ENCODE data around the gene ZNF143. TPM values are rescaled to one million over a fixed set of nuclear protein-coding genes. Genes with fewer than 3 reads are reported as not detected.
A peak's percentile ranks its signal among the peaks of the same experiment; 100 is the strongest.
"Not testable (repeated sequence)": the region's sequence is repeated elsewhere in the genome, so short reads cannot be mapped to it uniquely, and the experiment has no call there.

The ZNF143 gene
- total RNA-seq, 1 donor from 2014 or later, result 18.3 TPM

DNA sequence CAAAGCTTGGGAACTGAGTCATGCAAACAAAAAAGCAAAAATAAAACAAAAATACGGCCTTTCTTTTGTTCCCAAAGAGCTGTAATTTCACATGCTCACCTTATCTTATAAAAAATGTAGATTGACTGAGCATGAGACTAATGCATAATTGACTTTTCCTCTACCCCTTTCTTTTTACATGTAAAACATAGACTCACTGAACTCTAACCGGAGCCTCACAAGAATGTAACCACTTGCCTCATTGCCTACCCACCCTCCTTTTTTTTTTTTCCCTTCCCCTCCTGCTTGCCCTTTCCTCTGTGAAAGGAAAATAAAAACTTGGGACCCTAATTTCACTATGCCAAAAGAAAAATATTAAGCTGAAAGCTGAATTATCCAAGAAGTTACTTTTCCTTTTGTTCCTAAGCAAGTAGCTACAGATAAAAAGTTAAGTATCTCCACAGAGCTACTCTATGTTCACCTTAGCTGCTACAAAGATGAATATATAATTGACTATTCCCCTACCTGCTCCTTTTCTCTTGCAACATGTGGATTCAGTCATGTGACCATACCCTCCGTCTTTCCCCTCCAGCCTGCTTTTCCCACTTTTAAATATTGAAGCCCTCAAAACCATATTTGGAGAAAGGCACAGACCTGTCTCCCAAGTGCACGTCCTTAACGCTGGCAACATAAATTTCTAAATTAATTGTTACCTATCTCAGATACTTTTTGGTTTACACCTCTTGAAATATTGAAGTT lies 73.1 kb downstream of the ZNF143 start:
- DNase-seq (ENCODE audit: extremely low read depth, low read depth, low spot score), result no peak

DNA sequence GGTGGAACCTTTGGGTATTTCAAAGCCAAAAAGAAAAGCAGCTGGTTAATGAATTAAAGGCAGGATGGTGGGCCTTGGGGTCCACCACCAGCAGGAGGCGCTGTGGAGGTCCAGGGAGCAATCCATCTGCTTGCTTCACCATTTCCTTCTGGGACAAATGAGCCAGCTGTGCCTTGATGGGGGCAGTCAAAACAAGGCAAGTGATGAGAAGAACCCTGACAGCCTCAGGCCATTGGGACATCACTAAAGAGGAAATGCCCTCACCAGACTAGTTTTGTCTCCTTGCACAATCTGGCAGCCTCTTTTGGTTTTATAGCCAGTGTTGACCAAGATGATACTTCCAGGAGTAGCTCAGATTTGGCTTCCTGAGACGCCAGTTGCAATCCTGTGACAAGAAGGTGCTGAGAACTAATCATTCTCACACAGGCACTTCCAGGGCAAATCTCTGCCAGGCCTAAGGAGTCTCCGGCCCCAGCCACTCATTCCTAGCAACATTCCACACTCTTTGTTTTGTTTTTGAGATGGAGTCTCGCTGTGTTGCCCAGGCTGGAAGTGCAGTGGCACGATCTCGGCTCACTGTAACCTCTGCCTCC lies 74.5 kb downstream of the ZNF143 start:
- no peak for DNase-seq (ENCODE audit: extremely low read depth, low read depth, low spot score)

DNA sequence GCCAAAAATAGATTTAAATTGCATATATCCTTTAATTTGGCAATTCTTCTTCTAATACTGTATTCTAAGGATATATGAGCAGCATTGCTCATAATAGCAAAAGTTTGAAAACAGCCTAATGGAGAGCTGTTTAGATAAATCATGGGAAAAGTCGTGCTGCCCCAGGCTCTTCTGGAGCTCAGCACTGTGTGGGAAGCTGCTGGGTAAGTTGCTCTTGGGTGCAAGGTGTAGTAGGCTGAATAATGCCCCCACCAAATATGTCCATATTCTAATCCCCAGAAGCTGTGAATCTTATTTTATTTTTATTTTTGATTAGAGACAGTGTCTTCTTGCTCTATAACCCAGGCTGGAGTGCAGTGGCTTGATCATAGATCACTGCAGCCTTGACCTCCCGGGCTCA lies 77.7 kb downstream of the ZNF143 start:
- no peak for DNase-seq (ENCODE audit: extremely low read depth, low read depth, low spot score)

DNA sequence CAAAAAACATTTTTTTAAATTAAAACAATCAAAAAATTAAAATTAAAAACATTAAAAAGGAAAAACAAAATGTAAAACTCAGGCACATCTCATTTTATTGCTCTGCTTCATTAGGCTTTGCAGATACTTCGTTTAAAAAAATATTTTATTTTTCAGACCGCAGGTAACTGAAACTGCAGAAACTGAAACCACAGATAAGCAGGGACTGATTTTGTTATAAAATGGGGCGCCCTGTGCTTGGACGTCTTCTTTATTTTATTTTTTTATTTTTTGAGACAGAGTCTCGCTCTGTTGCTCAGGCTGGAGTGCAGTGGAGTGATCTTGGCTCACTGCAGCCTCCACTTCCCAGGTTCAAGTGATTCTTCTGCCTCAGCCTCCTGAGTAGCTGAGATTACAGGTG lies 88.4 kb downstream of the ZNF143 start:
- DNase-seq (ENCODE audit: extremely low read depth, low read depth, low spot score), result not testable (repeated sequence)

DNA sequence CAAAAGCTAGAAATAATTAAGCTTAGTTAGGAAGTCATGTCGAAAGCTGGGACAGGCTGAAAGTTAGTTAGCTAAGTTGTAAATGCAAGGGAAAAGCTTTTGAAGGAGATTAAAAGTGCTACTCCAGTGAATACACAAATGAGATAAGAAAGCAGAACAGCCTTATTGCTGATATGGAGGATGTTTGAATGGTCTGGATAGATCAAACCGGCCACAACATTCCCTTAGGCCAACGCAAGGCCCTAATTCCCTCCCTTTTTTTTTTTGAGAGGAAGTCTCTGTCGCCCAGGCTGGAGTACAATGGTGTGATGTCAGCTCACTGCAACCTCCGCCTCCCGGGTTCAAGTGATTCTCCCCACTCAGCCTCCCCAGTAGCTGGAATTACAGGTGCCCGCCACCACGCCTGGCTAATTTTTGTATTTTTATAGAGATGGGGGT lies 89.4 kb downstream of the ZNF143 start:
- no peak for DNase-seq (ENCODE audit: extremely low read depth, low read depth, low spot score)

DNA sequence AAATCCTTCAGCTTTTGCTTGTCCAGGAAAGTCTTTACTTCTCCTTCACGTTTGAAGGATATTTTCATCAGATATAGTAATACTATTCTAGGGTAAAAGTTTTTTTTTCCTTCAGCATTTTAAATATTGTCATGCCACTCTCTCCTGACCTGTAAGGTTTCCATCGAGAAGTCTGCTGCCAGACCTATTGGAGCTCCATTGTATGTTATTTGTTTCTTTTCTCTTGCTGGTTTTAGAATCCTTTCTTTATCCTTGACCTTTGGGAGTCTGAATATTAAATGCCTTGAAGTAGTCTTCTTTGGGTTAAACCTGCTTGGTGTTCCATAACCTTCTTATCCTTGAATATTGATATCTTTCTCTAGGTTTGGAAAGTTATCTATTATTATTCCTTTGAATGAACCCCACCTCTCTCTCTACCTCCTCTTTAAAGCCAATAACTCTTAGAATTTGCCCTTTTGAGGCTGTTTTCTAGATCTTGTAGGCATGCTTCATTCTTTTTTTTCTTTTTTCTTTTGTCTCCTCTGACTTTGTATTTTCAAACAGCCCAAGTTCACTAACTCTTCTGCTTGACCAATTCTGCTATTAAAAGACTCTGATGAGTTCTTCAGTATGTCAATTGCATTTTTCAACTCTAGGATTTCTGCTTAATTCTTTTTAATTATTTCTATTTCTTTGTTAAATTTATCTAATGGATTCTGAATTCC lies 100.6 kb downstream of the ZNF143 start:
- DNase-seq (ENCODE audit: extremely low read depth, low read depth, low spot score), result no peak

DNA sequence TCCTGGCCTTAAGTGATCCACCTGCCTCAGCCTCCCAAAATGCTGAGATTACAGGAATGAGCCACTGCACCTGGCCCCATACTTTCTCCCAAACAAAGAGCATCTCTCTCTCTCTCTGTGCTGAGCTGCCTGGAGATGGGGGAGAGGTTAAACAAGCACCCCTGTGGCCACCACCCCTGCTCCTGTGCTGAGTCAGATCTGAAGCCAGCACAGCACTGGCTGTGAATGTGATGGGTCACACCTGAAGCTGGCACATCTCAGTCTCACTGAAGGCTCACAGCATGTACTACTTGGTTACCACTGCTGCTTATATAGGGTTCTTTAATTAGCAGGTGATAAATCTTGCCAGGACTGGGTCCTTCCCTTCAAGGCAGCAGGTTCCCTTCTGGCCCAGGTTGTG lies 101.9 kb downstream of the ZNF143 start:
- DNase-seq (ENCODE audit: extremely low read depth, low read depth, low spot score), result no peak

DNA sequence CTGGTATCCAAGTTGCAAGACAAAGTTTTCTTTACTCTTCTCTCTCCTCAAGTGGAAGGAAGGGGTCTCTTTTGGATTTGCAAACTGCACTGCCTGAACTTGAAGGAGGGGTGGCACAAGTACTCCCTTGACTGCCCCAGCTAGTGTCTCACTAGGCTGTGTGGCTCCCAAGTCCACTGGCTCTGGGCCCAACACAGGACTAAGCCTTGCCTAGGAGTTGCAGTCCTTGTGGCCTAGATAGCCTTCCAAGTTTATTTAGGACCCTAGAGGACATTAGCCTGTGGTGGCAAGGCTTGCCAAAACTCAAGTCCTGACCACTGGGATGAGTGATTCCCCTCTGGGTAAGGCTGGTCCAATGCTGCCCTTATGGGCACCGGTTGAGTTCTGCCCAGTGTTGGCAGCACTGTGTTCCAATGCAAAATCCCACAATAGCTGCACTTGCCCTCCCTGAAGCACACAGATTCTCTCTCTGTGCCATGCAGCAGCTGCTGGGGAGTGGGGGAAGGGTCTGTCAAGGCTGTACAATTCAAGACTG lies 102.5 kb downstream of the ZNF143 start:
- no peak for DNase-seq (ENCODE audit: extremely low read depth, low read depth, low spot score)

DNA sequence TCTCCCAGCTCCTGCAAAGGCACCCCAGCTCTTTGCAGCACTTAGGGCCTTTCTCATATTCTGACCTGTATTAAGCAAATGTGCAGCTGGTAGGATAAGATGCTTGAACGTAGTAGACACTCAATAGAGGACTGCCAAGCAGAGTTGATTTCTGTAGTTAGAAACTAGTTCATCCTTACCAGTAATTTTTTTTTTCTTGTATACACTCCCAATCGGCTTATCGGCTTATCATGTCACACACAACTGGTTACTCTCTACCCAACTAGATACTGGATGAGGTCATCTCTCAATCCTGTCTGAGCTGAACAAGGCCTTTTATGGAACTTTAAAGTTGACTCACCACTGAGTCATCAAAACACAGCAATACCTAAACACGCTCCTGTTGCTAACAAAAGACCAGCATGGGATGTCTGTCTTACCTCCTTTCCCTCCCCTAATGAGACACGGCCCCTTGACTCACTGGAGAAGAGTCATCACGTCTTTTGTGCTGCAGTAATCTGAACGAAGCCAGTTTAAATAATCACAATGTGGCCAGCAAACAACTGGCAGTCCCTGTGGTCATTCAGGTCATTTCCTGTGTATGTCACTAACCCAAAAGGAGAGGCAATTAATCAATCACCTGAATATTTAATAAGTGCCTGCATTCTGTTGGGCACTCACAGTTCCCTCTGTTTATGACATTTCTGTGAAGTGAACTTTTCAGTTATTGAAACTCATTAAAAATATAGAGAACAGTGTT lies 105.2 kb downstream of the ZNF143 start:
- peak; percentile 100 for DNase-seq (ENCODE audit: extremely low read depth, low read depth, low spot score)

DNA sequence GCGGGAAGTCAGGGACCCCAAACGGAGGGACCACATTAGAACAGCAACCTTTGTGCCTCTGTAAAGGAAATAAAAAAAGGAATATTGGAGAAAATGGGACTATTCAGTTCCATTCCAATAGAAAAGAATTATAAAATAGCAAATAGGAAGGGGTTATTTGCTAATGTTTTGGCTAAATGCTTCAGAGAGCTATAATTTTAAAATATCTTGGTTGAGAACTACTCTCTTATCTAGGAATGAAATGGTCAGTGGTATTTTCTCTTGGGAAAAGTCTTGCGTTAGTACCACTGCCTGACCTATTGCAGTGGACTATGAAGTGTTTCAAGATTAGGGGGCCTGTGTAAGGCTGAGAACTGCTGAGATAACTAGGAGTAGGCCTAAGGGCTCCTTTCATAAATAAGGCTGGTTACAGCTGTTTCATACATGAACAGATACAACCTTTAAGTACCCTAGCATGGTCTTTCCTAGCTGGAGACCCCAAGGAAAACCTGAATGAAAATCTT lies 105.8 kb downstream of the ZNF143 start:
- no peak for DNase-seq (ENCODE audit: extremely low read depth, low read depth, low spot score)

DNA sequence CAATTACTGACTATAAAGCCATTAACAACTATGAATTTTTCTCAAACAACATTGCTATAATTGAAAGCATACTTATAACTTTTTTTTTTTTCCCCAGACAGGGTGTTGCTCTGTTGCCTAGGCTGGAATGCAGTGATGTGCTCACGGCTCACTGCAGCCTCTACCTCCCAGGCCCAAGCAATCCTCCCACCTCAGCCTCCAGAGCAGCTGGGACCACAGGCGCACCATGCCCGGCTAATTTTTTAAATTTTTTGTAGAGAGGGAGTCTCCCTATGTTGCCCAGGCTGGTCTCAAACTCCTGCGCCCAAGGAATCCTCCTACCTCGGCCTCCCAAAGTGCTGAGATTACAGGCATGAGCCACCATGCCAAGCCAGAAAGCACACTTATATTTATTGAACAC lies 106.6 kb downstream of the ZNF143 start:
- no peak for DNase-seq (ENCODE audit: extremely low read depth, low read depth, low spot score)

DNA sequence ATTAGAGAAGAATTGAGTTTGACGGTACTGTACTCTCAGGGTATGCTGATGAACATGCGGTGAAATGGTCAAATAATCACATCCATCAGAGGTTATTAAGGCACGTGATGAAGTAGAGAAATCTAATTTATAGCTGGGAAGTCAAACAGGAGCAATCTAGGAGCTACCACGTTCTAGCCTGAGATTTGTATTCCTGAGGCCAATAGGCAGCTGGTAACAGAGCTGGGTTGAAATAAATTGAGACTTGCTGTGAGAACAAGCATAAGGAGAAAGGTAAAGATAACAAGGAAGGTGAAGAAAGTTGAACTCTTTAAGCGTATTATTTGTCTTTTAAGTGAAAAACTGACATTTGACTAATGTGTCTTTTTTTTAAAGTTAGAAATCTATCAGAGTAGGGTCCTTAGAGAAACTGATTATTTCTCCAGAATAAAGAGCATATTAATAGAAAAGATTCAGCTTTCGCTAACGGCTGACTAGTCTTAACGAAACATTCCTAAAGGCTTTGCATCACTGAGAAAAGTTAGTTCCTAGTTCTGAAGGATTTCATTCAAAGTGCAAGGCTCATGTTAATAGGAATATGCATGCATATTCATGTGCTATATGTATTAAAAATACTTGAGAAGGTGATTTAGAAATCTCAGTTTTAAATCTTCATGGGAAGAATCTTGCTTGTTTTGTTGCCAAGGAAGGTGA lies 107.5 kb downstream of the ZNF143 start:
- no peak for DNase-seq (ENCODE audit: extremely low read depth, low read depth, low spot score)

DNA sequence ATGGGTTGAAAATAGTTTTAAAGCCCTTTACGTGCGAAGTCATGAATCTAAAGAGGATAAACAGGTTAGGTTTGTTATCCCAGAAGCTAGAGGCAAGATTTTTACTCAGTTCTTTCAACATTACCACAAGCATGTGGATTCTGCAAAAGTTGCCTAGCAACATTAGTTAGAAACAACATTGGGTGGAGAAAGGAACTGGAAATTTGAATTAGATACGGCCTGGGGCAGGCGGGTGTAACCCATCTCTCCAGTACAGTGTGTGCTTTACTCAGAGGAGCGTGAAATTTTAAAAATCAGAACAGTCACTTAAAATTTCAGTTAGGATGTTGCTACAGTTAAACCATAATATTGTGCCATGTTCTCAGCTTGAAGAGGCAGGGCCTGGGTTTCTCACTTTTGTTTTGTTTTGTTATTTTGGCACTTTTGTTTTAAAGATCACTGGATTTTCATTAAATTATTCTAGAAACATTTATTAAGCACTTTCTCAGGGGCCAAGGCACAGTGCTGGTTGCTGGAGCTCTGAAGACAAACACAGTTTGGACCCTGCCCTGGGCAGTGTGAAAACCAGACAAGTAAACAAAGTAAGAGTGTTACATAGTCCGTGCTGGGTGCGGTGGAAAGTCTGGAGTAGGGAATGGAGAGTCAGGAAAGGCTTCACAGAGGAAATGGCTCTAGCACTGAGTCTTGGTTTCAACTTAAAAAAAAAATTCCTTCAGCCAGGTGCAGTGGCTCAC lies 108.2 kb downstream of the ZNF143 start:
- DNase-seq (ENCODE audit: extremely low read depth, low read depth, low spot score), result no peak

DNA sequence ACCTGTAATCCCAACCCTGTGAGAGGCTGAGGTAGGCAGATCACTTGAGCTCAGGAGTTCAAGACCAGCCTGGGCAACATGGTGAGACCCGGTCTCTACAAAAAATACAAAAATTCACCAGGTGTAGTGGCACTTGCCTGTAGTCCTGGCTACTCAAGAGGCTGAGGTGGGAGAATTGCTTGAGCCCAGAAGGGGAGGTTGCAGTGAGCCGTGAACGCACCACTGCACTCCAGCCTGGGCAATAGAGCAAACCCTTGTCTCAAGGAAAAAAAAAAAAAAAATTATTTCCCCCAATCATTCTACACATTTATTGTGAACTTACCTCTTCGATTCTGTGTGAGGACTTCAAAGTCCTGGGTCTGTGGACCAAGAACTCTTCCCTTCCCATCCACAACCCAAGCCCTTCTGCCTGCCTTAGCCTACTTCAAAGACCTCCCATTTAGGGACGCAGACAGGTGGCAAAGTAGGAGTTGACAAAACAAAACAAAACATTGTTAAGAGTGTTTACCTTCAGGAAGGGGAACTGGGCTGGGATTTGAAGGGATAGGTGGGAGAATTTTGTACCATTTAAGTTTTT lies 108.9 kb downstream of the ZNF143 start:
- DNase-seq (ENCODE audit: extremely low read depth, low read depth, low spot score), result no peak

DNA sequence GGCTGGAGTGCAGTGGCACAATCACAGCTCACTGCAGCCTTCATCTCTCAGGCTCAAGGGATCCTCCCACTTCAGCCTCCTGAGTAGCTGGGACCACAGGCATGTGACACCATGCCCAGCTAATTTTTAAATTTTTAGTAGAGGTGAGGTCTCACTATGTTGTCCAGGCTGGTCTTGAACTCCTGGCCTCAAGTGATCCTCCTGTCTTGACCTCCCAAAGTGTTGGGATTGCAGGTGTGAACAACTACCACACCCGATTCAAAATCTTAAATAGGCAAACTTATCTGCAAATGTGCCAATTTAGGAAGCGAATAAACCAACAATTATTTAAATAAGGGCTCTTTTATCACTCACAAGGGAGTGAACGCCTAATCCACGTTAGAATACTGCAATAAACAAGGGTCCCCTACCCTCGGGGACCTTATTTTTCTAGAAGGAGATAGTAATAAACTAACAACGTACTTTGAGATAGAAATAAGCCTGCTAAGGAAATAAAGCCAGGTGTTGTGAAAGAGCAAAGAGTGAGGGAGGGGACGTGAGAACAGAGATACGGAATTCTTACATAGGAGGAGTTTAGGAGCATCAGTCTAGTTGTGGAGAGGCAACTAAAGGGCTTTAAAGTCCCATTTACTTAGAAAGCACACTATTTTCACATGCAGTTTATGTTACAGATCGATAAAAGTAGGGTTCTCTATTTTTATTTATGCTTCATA lies 109.7 kb downstream of the ZNF143 start:
- no peak for DNase-seq (ENCODE audit: extremely low read depth, low read depth, low spot score)

DNA sequence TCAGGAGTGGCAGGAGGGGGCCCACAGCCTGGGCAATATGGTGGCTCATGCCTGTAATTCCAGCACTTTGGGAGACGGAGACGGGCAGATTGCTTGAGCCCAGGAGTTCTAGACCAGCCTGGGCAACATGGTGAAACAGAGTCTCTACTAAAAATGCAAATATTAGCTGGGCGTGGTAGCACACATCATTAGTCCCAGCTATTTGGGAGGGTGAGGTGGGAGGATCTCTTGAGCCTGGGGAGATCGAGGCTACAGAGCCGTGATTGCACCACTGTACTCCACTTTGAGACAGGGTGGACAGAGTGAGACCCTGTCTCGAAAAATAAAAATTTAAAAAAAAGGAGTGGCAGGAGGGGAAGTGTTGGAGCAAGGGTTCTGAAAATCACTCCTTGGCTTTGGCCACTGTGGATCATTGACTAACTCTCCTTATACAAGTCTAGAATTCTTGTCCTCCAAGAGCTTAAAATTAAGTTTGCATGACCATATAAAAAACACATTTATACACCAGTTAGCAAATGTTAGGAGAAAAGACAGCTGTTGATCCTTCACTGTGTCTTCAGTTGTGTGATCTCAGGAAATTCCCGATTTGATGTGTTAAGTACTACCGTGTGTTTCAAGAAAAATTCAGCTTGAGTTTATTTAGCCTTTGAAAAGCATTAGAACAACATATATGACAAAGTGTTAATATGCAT lies 110.4 kb downstream of the ZNF143 start:
- DNase-seq (ENCODE audit: extremely low read depth, low read depth, low spot score), result no peak

DNA sequence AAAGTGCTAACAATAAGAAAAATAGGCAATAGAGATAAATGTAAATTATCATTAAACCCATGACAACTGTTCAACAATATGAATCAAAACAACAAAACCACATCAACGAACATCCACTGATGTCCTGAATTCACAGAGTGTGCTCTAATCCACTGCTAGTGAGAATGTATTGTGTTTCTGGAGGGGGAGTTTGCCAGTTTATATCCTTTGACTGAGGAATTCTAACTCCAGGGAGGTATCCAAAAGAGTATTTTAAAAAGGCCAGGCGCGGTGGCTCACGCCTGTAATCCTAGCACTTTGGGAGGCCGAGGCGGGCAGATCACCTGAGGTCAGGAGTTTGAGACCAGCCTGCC lies 110.9 kb downstream of the ZNF143 start:
- no peak for DNase-seq (ENCODE audit: extremely low read depth, low read depth, low spot score)

Data from glomerular endothelial cell (primary cell).